Muscle of arm (tissue), 14 donors: ENCODE data around the gene KRTAP5-3. TPM values are rescaled to one million over a fixed set of nuclear protein-coding genes. Genes with fewer than 3 reads are reported as not detected.
"Not testable (repeated sequence)": the region's sequence is repeated elsewhere in the genome, so short reads cannot be mapped to it uniquely, and the experiment has no call there.

Experiments used
- DNase-seq: peaks from one replicate; pipeline ENCODE4 v3.0.0-alpha.2; 2013
- long read RNA-seq, 11 donors: transcript quantifications; one replicate each; lab custom pipeline, GENCODE V29; 2026
- polyA plus RNA-seq, 12 donors: library from polyadenylated mRNA; unstranded; fragments of 120-200 nt; gene quantifications; one replicate each; pipeline ENCODE4 v1.2.1, GENCODE V29; 2013; ENCODE audit not compliant: insufficient read length in 12 of 12

KRTAP5-3 gene
- polyA plus RNA-seq, result not detected
- long read RNA-seq, donor 1, result 0 reads
- long read RNA-seq, donor 2, result 0 reads
- long read RNA-seq, donor 3, result 0 reads
- long read RNA-seq, donor 4, result 0 reads
- long read RNA-seq, donor 5, result 0 reads
- long read RNA-seq, donor 6, result 0 reads
- long read RNA-seq, donor 7, result 0 reads
- long read RNA-seq, donor 8, result 0 reads
- long read RNA-seq, donor 9, result 0 reads
- long read RNA-seq, donor 10, result 0 reads
- long read RNA-seq, donor 11, result 0 reads

DNA sequence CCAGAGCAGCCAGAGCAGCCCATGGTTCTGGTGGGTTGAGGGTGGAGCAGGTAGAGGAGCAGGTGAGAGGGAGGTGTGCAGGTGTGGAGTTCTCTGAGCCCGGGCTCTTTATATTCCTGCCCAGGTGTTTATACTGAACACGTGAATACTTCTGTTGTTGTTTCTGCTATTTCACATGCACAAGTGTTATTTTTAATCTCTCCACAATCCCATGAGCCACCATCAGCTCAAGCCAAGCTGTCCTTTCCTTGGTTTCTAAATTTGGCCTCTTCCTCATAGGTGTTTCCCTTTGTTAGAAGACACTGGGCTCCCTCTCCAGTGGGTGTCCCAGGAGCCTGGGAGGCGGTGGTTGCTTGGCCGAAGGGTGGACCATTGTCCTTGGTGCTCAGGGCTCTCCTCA, at the start of gene KRTAP5-3:
Gene KRTAP5-3, minus strand, starts transcription at position 101 of the 400 bp plus-strand sequence. Its CDS starts 78 bp downstream, at position 23.
- no peak for DNase-seq

- DNase-seq, result no peak
Observed at GRCh38 chr11:1656670-1657069, 48.4 kb upstream of the KRTAP5-3 start.

- no peak for DNase-seq
Observed at GRCh38 chr11:1656061-1656441, 47.8 kb upstream of the KRTAP5-3 start.

DNA sequence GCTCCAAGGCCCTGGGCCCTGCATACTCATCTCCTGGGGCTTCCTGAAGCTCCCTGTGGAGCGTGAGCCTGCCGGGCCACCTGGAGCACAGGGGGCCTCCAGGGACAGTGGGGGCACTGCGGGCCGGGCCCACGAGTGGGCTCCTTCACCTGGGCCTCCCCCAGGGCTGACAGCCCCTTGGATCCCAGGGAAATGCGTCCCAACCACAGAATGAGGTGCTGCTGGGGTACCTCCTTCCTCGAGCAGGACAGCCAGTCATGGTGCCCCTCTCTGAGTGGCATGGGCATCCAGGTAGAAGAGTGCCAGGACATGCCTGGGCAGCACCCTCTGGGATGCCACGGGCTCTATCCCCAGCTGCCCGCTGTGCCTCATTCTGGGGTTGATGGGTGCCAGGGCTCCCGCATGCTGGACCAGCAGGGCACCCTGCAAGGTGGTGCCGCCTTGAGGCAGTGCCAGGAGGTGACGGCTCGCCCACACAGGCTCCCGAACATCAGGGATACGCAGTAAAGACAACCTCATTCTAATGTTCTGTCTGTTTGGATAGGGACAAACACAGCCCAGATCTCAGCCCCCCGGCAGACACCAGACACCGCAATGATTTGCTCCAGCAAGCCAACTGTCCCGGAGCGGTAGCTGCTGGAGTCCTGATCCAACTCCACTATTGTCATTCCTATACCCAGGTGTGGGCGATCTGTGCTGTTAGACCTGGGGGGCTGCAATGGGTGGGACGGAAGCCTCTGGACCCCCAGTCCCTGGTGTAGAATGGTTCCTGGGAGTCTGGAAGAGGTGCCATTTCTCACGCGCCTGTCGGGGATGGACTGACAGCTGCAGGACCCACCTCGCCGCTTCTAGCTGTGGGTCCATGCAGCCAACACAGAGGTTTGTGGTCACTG, 47.2 kb upstream of the KRTAP5-3 start:
- no peak for DNase-seq

DNA sequence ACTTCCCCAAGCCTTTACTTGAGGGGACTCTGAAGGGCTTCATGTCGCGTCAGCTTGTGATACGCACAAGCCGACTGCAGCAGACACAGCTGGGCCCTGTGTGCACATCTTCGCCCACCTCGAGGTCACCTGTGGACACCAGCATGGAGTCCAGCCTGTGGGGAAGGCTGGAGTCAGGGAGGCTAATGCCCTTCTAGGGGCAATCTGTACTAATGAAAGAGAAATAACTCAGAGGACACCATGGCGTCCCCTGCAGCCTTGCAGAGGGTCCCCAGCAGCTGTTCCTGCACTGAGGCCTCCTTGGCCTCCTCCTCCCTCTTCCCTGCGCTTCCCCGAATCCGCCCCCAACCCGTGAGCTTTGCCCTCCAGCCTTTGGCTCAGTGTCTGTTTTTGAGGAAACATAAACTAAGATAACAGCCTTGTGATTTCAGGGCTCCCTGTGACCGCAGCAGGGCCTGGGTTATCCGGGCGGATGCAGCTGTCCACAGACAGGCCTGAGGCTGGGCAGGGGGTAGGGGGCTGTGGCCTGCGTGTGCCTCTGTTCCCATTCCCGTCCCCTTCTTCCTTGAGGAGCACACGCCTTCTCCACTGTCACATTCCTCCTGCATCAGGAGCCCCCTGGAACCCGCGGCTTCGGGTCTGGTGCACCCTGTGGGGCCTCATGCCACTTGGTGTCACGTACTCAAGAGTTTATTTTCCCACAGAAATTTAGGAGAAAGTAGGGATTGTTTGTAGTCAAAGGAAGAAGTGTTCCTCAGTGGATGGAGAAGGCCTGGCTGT, 46.3 kb upstream of the KRTAP5-3 start:
- DNase-seq, result no peak

DNA sequence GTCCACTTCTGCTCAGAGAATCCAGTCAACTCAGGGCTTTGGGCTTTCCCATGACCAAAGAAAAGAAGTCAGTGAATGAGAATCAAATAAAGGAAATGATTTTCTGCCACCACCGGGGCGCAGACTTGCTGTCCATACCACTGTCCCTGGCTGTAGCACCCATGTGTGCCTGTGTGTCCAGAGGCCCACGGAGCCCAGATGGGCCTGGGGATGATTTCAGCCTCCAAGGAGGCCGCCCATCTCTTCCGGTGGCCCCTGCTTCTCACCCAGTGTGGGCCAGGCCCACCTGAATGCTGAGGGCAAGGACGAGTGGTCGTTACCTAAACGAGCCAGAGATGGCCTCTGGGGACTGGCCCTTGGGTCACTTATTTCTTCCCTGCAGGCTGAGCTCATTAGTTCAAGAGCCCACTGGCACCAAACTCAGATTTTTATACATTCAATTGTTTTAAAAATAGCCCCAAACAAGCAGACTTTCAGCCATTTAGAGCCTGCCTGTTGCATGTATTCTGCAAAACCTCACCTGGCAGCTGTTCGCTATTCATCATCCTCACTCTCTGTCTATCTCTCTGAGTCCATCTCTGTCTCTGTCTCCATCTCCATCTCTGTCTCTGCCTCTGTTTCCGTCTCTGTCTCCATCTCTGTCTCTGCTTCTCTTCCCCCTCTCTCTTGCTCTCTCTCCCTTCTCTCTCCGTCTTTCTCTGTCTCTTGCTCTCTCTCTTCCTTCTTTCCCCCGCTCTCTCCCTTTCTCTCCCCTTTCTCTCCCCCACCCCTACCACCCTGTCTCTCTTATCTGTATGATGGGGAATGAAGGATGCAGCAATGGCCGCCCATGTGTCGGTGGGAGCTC, 45.5 kb upstream of the KRTAP5-3 start:
- no peak for DNase-seq

- DNase-seq, result peak; percentile 81
Observed at GRCh38 chr11:1652771-1653540, 44.7 kb upstream of the KRTAP5-3 start.

- no peak for DNase-seq
Observed at GRCh38 chr11:1652442-1652770, 44.1 kb upstream of the KRTAP5-3 start.

GRCh38 chr11:1652026-1652425, 43.8 kb upstream of the KRTAP5-3 start:
- DNase-seq, result no peak

- DNase-seq, result no peak
Observed at GRCh38 chr11:1651411-1651980, 43.2 kb upstream of the KRTAP5-3 start.

- DNase-seq, result no peak
Observed at GRCh38 chr11:1650918-1651262, 42.6 kb upstream of the KRTAP5-3 start.

GRCh38 chr11:1650034-1650917, 42.0 kb upstream of the KRTAP5-3 start:
- DNase-seq, result no peak

DNA sequence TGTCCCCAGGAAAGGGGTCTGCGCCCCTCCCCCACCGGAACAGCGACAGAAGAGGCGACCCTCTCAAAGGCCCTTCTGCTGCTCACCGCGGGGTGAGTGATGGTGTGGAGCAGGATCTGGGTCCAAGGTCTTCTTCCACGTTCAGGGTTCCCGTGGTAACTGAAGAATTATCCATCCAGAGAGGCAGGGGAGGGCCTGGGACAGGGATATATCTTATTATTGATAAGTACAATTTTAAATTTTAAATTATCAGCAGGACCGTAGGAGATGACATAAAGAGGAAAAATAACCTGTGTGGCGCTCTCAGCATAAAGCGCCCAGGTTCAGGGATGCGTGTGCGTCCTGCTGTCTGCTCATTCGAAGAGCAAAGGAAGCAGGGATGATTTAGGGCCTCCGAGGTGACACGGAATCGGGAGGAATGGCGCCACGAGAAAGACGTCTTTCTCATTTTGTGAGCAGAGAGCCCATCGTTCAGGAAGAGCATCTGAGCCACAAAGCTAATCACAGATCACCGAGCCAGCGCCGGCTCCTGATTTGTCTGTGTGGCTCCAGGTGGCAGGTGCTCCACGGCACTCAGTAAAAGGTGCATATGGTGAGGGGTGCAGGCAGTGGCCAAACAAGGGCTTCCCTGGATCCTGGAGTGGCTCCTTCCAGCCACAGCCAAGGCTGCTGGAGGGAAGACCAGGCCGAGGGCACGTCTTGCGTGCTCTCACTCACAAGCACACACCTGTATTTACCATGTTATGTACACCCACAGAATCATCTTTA, 40.6 kb upstream of the KRTAP5-3 start:
- no peak for DNase-seq

DNA sequence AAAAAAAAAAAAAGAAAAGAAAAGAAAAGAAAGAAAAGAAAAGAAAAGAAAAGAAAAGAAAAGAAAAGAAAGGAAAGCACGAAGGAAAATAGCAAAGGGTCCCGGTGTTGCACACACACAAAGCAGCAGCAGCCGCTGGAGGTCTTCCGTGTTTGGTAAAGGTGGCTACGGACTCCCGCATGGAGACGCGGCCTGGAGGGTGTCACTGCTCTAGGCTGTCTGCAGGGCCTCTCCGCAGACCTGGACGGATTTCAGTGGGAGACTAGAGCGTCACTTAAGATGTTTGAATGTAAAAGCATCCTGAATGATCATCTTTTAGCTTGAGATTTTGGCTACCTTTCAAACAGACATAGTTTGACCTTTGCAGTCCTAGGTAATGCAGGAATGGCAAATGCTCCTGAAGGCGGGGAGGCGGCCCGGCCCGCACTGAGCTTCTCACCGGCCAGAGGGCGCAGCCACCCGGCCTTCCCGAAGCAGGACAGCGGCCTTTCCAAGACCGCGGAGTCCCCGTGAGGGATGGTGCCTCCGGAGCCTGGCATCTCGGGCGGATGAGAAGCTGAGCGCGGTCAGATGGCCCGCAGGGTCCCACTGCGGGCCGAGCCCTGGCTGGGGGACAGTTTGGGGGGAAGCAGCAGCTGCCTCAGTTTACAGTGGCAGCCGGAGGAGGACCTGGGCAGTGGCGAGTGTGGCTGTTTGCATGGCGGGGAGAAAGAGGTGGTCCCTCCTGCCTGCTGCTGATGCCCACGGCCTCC, 39.8 kb upstream of the KRTAP5-3 start:
- no peak for DNase-seq

DNA sequence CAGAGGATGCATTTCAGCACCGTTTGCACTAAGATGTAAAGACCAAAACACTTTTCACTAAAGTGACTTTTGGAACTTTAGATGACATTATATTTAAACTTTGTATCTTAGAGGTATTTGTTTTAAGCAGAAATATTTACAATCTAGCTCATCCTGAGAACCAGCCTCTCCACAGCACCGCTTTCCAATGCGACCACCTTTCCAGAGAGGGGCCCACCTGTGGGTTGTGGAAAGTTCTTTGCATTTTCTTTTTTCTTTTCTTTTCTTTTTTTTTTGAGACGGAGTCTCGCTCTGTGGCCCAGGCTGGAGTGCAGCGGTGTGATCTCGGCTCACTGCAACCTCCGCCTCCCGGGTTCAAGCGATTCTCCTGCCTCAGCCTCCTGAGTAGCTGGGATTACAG, 38.3 kb upstream of the KRTAP5-3 start:
- not testable (repeated sequence) for DNase-seq

DNA sequence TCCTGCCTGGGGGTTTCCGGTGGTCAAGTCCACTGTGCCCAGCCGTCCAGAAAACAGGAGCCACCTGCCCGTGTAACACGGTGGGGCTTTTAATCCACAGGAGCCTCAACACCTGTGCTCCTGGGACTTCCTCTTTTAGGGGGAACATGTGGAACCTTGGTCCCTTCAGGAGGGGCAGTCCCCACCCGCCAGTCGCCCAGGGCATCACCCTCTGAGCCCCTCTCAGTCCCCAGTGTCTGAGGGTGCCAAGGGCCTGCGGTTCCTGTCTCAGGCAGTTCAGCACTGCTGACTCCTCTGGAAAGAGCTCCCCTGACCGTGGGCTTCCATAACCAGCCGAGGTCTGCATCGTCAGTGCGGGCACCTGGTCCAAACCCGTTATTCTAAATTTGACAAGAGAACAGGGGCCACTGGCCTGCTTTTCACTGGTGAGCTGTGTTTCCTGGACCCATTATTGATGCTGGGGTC, 37.1 kb upstream of the KRTAP5-3 start:
- DNase-seq, result no peak

DNA sequence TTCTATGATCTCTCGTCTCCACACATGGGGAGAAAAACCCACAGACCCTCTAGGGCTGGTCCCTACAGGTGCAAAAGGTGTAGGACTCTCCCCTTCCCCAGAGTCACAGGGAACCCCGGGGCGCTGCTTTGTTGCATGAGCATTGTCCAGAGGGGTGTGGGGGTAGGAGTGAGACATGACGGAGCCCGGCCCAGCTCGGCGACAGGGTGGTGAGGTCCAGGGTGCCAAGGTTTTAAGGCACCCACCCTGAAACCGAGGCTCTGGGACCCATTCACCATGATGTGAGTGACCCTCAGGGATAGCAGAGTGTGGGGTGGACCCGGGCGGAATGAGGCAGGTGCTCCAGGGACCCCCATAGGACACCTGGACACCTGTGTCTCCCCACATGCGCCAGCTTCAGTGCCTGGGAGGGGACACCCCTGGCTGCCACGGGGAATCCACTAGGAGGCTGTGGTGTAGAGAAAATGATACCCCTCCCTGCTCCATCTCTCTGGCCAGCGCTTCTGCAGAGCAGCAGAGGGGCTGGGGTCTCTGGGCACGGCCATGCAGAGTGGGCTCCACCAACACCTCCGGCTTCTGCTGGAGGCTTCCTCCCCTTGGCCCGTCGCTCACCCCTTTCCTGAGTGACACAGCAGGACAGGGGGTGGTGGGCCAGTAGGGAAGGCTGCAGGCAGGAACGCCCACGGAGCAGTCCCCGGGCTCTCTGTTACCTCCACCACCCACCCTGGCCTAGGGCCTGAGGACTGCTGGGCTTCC, 36.5 kb upstream of the KRTAP5-3 start:
- no peak for DNase-seq
